ENCODE results near the gene DENND5B.
"Not testable (repeated sequence)": the region's sequence is repeated elsewhere in the genome, so short reads cannot be mapped to it uniquely, and the experiment has no call there.

DENND5B gene

GRCh38 chr12:31375422-31375821 is 215.5 kb downstream of the DENND5B start:
- not testable (repeated sequence) for DNase-seq (ENCODE audit: low spot score)

DNA sequence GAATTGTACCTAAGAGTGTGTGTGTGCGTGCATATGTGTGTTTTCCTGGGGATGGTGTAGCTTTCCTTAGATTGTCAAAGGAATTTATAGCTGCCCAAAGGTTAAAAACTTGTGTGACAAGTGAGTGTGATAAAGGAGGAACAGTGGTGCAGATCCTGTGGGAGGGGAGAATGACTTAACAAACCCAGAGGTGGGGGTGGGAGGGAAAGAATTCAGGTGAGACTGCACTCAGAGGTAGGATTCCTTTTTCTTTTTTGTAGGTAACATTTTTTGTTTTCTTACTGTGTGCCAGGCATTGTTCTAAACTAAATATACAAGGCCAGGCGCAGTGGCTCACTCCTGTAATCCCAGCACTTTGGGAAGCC is 219.7 kb downstream of the DENND5B start:
- no peak for DNase-seq (ENCODE audit: low spot score)

GRCh38 chr12:31370531-31371255 is 220.2 kb downstream of the DENND5B start:
- no peak for DNase-seq (ENCODE audit: low spot score)

- no peak for DNase-seq (ENCODE audit: low spot score)
Measured at GRCh38 chr12:31369712-31370521, 221.0 kb downstream of the DENND5B start.

GRCh38 chr12:31368666-31369361 is 222.1 kb downstream of the DENND5B start:
- DNase-seq (ENCODE audit: low spot score): no peak

DNA sequence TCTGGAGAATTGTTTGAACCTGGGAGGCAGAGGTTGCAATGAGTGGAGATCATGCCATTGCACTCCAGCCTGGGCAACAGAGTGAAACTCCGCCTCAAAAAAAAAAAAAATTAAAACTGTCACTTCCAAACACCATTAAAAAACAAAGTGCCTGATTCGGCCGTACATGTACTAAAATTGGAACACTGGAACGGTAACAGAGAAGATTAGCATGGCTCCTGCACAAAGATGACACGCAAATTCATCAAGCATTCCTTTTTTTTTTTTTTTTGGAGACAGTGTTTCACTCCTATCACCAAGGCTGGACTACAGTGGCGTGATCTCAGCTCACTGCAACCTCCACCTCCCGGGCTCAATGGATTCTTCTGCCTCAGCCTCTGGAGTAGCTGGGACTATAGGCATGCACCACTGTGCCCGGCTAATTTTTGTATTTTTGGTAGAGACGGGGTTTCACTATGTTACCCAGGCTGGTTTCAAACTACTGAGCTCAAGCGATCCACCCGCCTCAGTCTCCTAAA is 224.8 kb downstream of the DENND5B start:
- no peak for DNase-seq (ENCODE audit: low spot score)

GRCh38 chr12:31363831-31364230 is 227.1 kb downstream of the DENND5B start:
- no peak for DNase-seq (ENCODE audit: low spot score)

- DNase-seq (ENCODE audit: low spot score): no peak
Measured at GRCh38 chr12:31363416-31363809, 227.5 kb downstream of the DENND5B start.

- DNase-seq (ENCODE audit: low spot score): peak; percentile 77
Measured at GRCh38 chr12:31362759-31363415, 228.0 kb downstream of the DENND5B start.

- DNase-seq (ENCODE audit: low spot score): peak; percentile 11
Measured at GRCh38 chr12:31362115-31362758, 228.7 kb downstream of the DENND5B start.

- DNase-seq (ENCODE audit: low spot score): no peak
Measured at GRCh38 chr12:31361730-31362114, 229.2 kb downstream of the DENND5B start.

DNA sequence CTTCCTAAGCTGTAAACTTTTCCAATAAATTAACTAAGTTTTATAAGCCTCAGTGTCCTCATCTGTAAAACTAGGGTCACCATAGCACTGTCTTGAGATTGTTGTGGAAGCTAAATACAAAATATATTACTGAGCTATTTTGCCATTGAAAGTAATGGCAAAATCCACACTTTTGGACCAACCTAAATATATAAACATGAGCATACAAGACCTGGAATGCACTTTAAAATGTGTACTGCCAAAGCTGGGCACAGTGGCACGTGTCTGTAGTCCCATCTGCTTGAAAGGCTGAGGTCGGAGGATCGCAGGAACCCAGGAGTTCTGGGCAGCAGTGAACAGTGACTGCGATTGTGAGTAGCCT is 235.2 kb downstream of the DENND5B start:
- DNase-seq (ENCODE audit: low spot score): no peak

DNA sequence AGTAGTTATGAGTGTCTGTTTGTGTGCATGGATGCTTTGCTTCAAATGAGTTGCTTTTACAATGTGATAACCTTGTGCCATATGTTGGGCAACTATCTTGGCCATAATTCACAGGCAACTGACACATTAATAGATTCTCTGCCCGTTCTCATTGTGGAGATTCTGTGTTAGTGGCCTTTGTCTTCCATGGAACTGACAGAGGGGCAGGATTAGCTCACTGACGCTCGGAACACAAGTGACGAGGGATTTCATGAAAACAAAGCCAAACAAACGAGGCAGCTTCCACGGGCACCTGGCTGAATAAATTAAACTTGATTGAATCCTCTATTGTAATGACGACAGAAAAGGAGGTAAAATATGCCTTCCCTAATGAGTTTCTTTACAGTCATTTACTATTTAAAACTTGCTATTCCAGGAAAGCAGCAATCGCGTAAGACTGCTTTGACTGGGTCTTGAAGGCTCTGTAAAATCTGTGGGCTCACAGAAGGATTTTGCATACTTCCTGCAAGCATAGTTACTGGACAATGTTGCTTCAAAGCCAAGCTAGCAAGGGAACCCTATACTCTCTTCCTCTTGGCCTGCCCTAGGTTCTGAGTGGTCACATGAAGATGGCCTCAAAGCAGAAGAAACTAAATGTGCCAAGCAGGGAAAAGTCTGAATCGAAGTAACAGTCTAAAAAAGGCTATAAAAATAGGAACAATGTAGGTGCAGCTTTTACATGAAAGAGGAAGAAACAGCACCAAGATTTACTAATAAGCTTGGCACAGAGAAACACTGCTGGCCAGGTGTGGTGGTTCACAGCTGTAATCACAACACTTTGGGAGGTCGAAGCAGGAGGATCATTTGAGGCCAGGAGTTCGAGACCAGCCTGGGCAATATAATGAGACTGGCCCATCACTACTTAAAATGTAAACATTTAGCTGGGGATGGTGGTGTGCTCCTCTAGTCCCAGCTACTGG is 236.9 kb downstream of the DENND5B start:
- DNase-seq (ENCODE audit: low spot score): no peak

GRCh38 chr12:31346267-31346666 is 244.7 kb downstream of the DENND5B start:
- DNase-seq (ENCODE audit: low spot score): no peak

GRCh38 chr12:31343139-31343538 is 247.8 kb downstream of the DENND5B start:
- DNase-seq (ENCODE audit: low spot score): no peak

DNA sequence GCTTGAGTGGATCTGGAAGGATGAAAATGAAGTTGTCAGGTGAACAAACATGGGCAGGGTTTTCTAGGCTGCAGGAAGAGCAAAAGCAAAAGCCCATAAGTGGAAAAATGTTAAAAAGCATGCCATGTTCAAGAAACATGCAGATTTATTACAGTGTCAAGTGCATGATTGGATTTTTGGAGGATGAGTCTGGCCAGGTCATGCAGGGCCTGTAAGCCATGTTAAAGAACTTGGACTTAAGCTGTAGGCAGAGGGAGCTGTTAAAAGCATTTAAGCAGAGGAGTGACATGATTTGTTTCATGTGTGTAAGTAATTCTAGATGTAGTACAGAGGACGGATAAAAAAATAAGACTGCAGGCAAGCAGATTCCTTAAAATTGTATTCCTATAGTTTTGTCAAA is 248.7 kb downstream of the DENND5B start:
- no peak for DNase-seq (ENCODE audit: low spot score)

DNA sequence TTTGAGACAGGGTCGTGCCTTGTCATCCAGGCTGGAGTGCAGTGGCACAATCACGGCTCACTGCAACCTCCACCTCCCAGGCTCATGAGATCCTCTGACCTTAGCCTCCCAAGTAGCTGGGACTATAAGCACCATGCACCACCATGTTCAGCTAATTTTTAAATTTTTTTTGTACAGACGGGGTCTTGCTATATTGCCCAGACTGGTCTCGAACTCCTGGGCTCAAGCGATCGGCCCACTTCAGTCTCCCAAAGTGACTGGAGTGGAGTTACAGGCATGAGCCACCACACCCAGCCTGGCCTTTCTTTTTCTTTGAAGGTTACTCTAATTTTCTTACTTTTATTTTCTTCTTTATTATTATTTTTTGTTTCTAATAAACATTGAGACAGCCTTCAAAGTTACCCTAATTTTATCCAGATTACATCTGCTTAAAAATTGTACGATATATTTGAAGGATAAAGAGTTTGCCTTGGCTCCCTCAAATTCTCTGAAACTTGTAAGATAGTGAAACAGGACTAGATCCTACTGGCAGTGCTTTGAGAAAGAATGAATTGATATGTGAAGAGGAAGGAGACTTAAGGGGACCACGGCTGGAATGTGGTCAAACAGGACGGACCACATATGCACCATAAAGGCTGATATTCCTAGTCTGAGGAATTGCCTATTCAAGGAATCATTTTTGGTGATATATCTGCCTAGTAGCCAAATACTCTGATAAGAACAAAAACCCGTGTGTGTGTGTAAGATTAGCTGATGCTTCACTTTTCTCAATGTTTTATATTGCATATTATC is 250.9 kb downstream of the DENND5B start:
- no peak for DNase-seq (ENCODE audit: low spot score)

- DNase-seq (ENCODE audit: low spot score): no peak
Measured at GRCh38 chr12:31337952-31338351, 253.0 kb downstream of the DENND5B start.

Measured in NAMALWA (cell line).